Pancreas (tissue), 10 donors: ENCODE measurements around the gene SALL1. TPM values are rescaled to one million over a fixed set of nuclear protein-coding genes. Genes with fewer than 3 reads are reported as not detected.

Source experiments
- ATAC-seq, 4 donors: fragments of 200-7000 bp; cut with Tn5 transposase; one replicate each; pipeline versions ENCODE4 v1.8.0 to v1.9.1; 2020; ENCODE audit warnings: mild to moderate bottlenecking in 4 of 4, moderate library complexity in 4 of 4
- DNase-seq, 6 donors: peaks; one replicate each; pipeline ENCODE4 v3.0.0-alpha.2; 2020
- FAIRE-seq: peaks from 2 replicates; lab custom pipeline; 2012; peaks lifted over from hg19 to GRCh38; lab: Jason Lieb, UNC
- H3K27ac ChIP-seq, 4 donors: fragments of 200-600 bp; sonication (generic); 1 replicate in 3 of 4; 2 replicates in 1 of 4; pipeline versions ENCODE4 v1.5.0 to v1.8.0; 2020
- H3K27me3 ChIP-seq, 4 donors: fragments of 200-600 bp; one replicate each; pipeline ENCODE4 v1.8.0; 2021
- H3K36me3 ChIP-seq, 3 donors: fragments of 200-600 bp; sonication (generic) in 1 of 3; one replicate each; pipeline versions ENCODE4 v1.5.0 to v1.8.0; 2020 to 2021
- H3K4me1 ChIP-seq, 3 donors: fragments of 200-600 bp; one replicate each; pipeline ENCODE4 v1.8.0; 2021
- H3K4me3 ChIP-seq, 4 donors: fragments of 200-600 bp; sonication (generic) in 2 of 4; one replicate each; pipeline versions ENCODE4 v1.5.0 to v1.8.0; 2020 to 2021
- H3K9me3 ChIP-seq, 4 donors: fragments of 200-600 bp; one replicate each; pipeline ENCODE4 v1.8.0; 2021
- WGBS, 2 donors: extraction: QIAGEN DNeasy Blood & Tissue Kit; methylation state at CpG; one replicate each; pipeline ENCODE4 v1.1.7; 2013; 5-methylcytosine and 5-hydroxymethylcytosine counted together
- intact Hi-C, 3 donors: fragments of 100-400 bp; cut with DNase I; formaldehyde crosslinking; loops; one replicate each; pipeline versions ENCODE4 v1.11.1 to v1.14.2; 2022
- polyA plus RNA-seq, 2 donors: library from polyadenylated mRNA; stranded (reverse); fragments of 200-250 nt; gene quantifications; one replicate each; pipeline ENCODE4 v1.2.3, GENCODE V29; 2013
- total RNA-seq, 6 donors: library from RNA; stranded (reverse); fragmentation: NEBNext Ultra II Directional in 4 of 6; extraction: Animal tissue kit (Norgen Biotek cat#: 25700) in 4 of 6; gene quantifications; one replicate each; pipeline versions ENCODE4 v1.2.1 to v1.2.4, GENCODE V29; 2021 to 2023
- TF ChIP-seq, protein P1 (sequence below), 4 donors: fragments of 200-600 bp; sonication (generic) in 3 of 4; IDR thresholded peaks; one replicate each; pipeline versions ENCODE4 v1.5.0 to v1.8.0; 2021; ENCODE audit warnings: antibody characterized with exemption in 4 of 4
- donor health status: healthy with polysubstance abuse.
- donor health status: DM: no; HTN: no; CAD: no; lungs with moderate emphysema.
- donor health status: DM: no; HTN: no; CAD: no.
- donor health status: control.
- donor health status: control.
- donor health status: Bipolar disorder and iron deficiency.
- donor health status: DM: yes; HTN: yes; CAD: no.
- donor health status: DM: no; HTN: no; CAD: no.
- donor health status: DM: no; HTN: no; CAD: no.
- donor health status: DM: yes; HTN: yes; CAD: no.

SALL1 gene
- total and polyA plus RNA-seq, 8 donors: 0.39 to 2.0 (median 0.62) TPM

DNA sequence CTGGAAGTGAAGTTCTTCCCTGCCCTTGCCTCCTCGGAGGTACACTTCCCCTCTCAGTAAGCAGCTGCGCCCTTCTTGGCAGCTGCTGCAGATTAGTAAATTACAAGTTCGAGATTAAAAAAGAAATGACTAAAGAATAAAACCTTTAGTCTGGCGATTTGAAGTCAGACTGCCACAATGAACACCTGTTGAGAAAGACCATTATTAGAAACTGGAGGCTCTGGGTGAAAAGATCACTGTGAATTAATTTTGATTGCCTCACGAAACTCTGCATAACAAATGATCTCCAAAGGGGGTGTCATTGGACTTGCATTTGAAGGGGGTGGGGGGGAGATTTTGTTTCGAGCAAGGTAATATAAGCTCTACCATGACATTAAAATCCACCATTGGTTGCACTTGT is 39.3 kb downstream of the SALL1 start:
- TF ChIP-seq, protein P1, sequence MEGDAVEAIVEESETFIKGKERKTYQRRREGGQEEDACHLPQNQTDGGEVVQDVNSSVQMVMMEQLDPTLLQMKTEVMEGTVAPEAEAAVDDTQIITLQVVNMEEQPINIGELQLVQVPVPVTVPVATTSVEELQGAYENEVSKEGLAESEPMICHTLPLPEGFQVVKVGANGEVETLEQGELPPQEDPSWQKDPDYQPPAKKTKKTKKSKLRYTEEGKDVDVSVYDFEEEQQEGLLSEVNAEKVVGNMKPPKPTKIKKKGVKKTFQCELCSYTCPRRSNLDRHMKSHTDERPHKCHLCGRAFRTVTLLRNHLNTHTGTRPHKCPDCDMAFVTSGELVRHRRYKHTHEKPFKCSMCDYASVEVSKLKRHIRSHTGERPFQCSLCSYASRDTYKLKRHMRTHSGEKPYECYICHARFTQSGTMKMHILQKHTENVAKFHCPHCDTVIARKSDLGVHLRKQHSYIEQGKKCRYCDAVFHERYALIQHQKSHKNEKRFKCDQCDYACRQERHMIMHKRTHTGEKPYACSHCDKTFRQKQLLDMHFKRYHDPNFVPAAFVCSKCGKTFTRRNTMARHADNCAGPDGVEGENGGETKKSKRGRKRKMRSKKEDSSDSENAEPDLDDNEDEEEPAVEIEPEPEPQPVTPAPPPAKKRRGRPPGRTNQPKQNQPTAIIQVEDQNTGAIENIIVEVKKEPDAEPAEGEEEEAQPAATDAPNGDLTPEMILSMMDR (IDR thresholded peaks at IDR 0.05): no peak
- FAIRE-seq (no peak), DNase-seq (no peak), ATAC-seq (no peak)
- Histone ChIP-seq H3K27me3 (peaks cover 0 to 22% (median 3%) of the 10 kb centered on the region in 4 donors), H3K36me3 (no peaks in the 10 kb centered on the region), H3K27ac (no peak overlapping the region), H3K9me3 (no peaks in the 10 kb centered on the region), H3K4me1 (no peaks in the 10 kb centered on the region), H3K4me3 (no peak overlapping the region)
- intact Hi-C loops: no loop called here
- 64 to 67% methylated on average over 6 of the region's 6 CpGs for WGBS, 2 donors

DNA sequence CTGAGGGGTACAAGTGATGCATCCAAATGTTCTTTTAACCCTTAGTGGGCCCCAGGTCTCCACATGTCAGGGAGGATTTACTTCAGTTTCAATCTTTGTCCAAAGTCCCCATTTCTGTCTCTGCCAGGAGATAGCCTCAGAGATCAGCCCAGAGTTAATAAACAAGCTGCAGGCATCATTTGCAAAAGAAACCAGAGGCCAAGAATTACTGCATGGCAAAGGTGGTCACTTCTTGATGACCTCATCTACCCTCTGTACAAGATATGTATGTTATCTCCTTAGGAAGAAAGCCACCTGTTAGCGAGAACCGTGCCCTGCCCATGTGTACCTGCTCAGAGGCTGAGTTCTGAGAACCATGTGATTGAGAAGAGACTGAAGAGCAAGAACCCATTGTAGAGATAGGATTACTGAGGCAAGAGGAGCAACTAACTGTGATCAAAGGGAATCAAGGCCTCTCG is 40.3 kb downstream of the SALL1 start:
- intact Hi-C loops: no loop called here
- no peak for ATAC-seq
- 50 to 58% methylated on average over 3 of the region's 3 CpGs for WGBS, 2 donors

DNA sequence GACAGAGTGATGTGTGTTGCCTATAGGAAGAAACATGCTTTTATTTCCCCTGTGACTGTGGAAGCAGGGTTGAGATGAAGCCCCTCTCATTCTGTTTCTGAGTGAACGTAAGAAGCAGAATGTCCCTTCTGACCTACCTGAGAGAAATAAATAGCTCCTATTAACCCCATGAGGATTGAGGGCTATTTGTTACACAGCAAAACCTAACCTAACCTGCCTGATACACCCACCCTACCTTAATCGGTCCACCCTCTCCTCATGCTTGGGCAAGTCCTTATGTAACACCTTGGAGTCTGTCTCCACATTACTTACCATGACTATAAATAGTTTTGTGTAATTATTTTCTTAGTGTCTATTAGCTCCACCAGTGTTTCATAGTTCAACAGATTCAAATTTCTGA is 41.9 kb downstream of the SALL1 start:
- Histone ChIP-seq H3K4me1 (no peaks in the 10 kb centered on the region), H3K27ac (no peak overlapping the region), H3K4me3 (no peak overlapping the region), H3K27me3 (peaks cover 0 to 11% (median under 1%) of the 10 kb centered on the region in 4 donors), H3K9me3 (no peaks in the 10 kb centered on the region), H3K36me3 (no peaks in the 10 kb centered on the region)
- intact Hi-C loops: no loop called here
- ATAC-seq (no peak), FAIRE-seq (no peak), DNase-seq (no peak)
- 85 to 89% methylated on average over 2 of the region's 2 CpGs for WGBS, 2 donors
- TF ChIP-seq, protein P1 (IDR thresholded peaks at IDR 0.05): no peak

More for the DNA sequence above, 40.3 kb downstream of the SALL1 start:
- Histone ChIP-seq H3K27me3 (peaks cover 0 to 22% (median 3%) of the 10 kb centered on the region in 4 donors), H3K9me3 (no peaks in the 10 kb centered on the region), H3K4me1 (no peaks in the 10 kb centered on the region), H3K4me3 (no peak overlapping the region), H3K36me3 (no peaks in the 10 kb centered on the region), H3K27ac (no peak overlapping the region)
- TF ChIP-seq, protein P1 (IDR thresholded peaks at IDR 0.05): no peak
- FAIRE-seq (no peak), DNase-seq (no peak)

DNA sequence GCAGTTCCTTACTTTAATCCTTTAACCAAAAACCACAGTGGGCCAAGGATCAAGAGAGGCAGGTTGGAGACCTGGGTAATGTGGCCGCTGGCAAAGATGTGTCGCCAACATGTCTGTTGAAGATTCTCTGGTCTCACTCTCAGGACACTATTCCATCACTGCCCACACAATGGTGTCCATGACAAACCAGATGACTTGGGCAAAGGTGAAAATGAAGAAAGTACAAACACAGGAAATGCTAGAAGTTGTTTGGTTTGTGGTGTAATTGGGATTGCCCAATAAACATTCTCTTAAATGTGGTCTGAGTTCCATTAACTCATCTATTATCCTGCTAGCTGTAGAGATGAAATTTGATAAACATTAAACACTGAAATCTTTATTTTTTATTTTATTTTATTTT is 43.3 kb downstream of the SALL1 start:
- no peak overlapping the region for H3K27ac ChIP-seq
- H3K27me3 ChIP-seq: no peaks in the 10 kb centered on the region
- intact Hi-C loops: no loop called here
- ATAC-seq: no peak
- 85 to 87% methylated on average over 2 of the region's 2 CpGs for WGBS, 2 donors
- no peaks in the 10 kb centered on the region for H3K4me1 ChIP-seq
- no peak overlapping the region for H3K4me3 ChIP-seq
- FAIRE-seq: no peak
- H3K9me3 ChIP-seq: no peaks in the 10 kb centered on the region
- DNase-seq: no peak
- TF ChIP-seq, protein P1 (IDR thresholded peaks at IDR 0.05): no peak
- no peaks in the 10 kb centered on the region for H3K36me3 ChIP-seq

DNA sequence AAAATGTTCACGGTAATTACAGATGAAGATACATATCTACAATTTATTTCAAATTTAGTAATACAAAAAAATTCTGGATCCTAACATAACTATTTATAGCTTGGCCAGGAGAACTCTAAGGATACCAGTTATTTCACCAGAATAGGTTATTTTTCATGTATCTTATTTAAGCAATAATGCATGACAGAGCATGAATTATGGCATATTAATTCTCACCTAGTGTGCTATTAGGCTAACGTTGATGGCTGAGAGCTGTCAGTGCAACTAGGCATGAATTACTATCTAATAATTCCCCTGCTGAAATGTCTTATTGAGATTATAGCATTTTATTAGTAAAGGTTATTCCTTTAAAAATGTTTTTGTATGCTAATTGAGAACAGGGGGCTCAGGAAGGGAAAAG is 44.5 kb downstream of the SALL1 start:
- ATAC-seq: no peak

More for the DNA sequence above, 44.5 kb downstream of the SALL1 start:
- FAIRE-seq: no peak
- intact Hi-C loops: no loop called here
- whole genome bisulfite sequencing, 2 donors: 73% methylated on average over 2 of the region's 2 CpGs
- no peak overlapping the region for H3K27ac ChIP-seq
- no peaks in the 10 kb centered on the region for H3K9me3 ChIP-seq
- no peak for DNase-seq
- TF ChIP-seq, protein P1 (IDR thresholded peaks at IDR 0.05): no peak
- no peak overlapping the region for H3K4me3 ChIP-seq
- no peaks in the 10 kb centered on the region for H3K36me3 ChIP-seq
- no peaks in the 10 kb centered on the region for H3K27me3 ChIP-seq
- H3K4me1 ChIP-seq: no peaks in the 10 kb centered on the region
